ENCODE results near the gene AK5.

The AK5 gene

GRCh38 chr1:77585610-77586314, 303.9 kb downstream of the AK5 start:
- TF ChIP-seq EZH2phosphoT487 (IDR thresholded peaks at IDR 0.05; ENCODE audit: borderline replicate concordance) = no peak
- no peak for TF ChIP-seq CTCF (conservative IDR thresholded peaks at IDR 0.05; ENCODE audit: low read length)
- H3K9me3 ChIP-seq (ENCODE audit: insufficient read depth, low read depth, low read length) = no peaks in the 10 kb centered on the region
- H3K4me2 ChIP-seq (ENCODE audit: low read depth, low read length, poor library complexity, severe bottlenecking) = no peak overlapping the region
- H3K36me3 ChIP-seq (ENCODE audit: insufficient read depth, low read length) = peaks cover 19% of the 10 kb centered on the region; the same call in 1 of the 2 replicates
- no peak overlapping the region for H3K9ac ChIP-seq (ENCODE audit: low read depth, low read length, poor library complexity, severe bottlenecking)
- H3K4me3 ChIP-seq (ENCODE audit: low read length, poor library complexity, severe bottlenecking) = no peak overlapping the region
- H4K20me1 ChIP-seq (ENCODE audit: insufficient read depth, low read length, poor library complexity, severe bottlenecking) = no peaks in the 10 kb centered on the region
- H3K9me2 ChIP-seq (replicated peaks; ENCODE audit: low read depth, low read length) = no peaks in the 10 kb centered on the region
- H3K27me3 ChIP-seq (ENCODE audit: insufficient read depth, low read length, poor library complexity, severe bottlenecking) = no peaks in the 10 kb centered on the region
- no peaks in the 10 kb centered on the region for H3K4me1 ChIP-seq (ENCODE audit: insufficient read depth, low read length, poor library complexity, severe bottlenecking)
- no peaks in the 10 kb centered on the region for H3F3A ChIP-seq (ENCODE audit: low read depth)
- H2AFZ ChIP-seq (ENCODE audit: low read length) = no peak overlapping the region
- H3K79me2 ChIP-seq (ENCODE audit: insufficient read depth, low read length) = no peaks in the 10 kb centered on the region

GRCh38 chr1:77589231-77589630, 307.4 kb downstream of the AK5 start:
- H2AFZ ChIP-seq (ENCODE audit: low read length) = no peak overlapping the region
- no peak for TF ChIP-seq CTCF (conservative IDR thresholded peaks at IDR 0.05; ENCODE audit: low read length)
- H3K4me2 ChIP-seq (ENCODE audit: low read depth, low read length, poor library complexity, severe bottlenecking) = no peak overlapping the region
- no peak overlapping the region for H3K4me3 ChIP-seq (ENCODE audit: low read length, poor library complexity, severe bottlenecking)
- H3K9ac ChIP-seq (ENCODE audit: low read depth, low read length, poor library complexity, severe bottlenecking) = no peak overlapping the region
- no peaks in the 10 kb centered on the region for H3K36me3 ChIP-seq (ENCODE audit: insufficient read depth, low read length)
- peaks cover 7% of the 10 kb centered on the region; the same call in 1 of the 2 replicates for H3K79me2 ChIP-seq (ENCODE audit: insufficient read depth, low read length)
- H3K9me3 ChIP-seq (ENCODE audit: insufficient read depth, low read depth, low read length) = no peaks in the 10 kb centered on the region
- H3K4me1 ChIP-seq (ENCODE audit: insufficient read depth, low read length, poor library complexity, severe bottlenecking) = no peaks in the 10 kb centered on the region
- H3F3A ChIP-seq (ENCODE audit: low read depth) = no peaks in the 10 kb centered on the region
- no peaks in the 10 kb centered on the region for H4K20me1 ChIP-seq (ENCODE audit: insufficient read depth, low read length, poor library complexity, severe bottlenecking)
- no peaks in the 10 kb centered on the region for H3K27me3 ChIP-seq (ENCODE audit: insufficient read depth, low read length, poor library complexity, severe bottlenecking)
- H3K9me2 ChIP-seq (replicated peaks; ENCODE audit: low read depth, low read length) = no peaks in the 10 kb centered on the region

GRCh38 chr1:77590651-77591050, 308.8 kb downstream of the AK5 start:
- TF ChIP-seq CTCF (conservative IDR thresholded peaks at IDR 0.05; ENCODE audit: low read length) = no peak
- no peak for TF ChIP-seq EZH2phosphoT487 (IDR thresholded peaks at IDR 0.05; ENCODE audit: borderline replicate concordance)
- Histone ChIP-seq H3K9me3 (ENCODE audit: insufficient read depth, low read depth, low read length) (no peaks in the 10 kb centered on the region), H4K20me1 (ENCODE audit: insufficient read depth, low read length, poor library complexity, severe bottlenecking) (no peaks in the 10 kb centered on the region), H3K27me3 (ENCODE audit: insufficient read depth, low read length, poor library complexity, severe bottlenecking) (no peaks in the 10 kb centered on the region), H3K9me2 (replicated peaks; ENCODE audit: low read depth, low read length) (no peaks in the 10 kb centered on the region), H3K36me3 (ENCODE audit: insufficient read depth, low read length) (no peaks in the 10 kb centered on the region), H2AFZ (ENCODE audit: low read length) (no peak overlapping the region), H3K79me2 (ENCODE audit: insufficient read depth, low read length) (peaks cover 7% of the 10 kb centered on the region; the same call in 1 of the 2 replicates), H3K4me3 (ENCODE audit: low read length, poor library complexity, severe bottlenecking) (no peak overlapping the region), H3K4me2 (ENCODE audit: low read depth, low read length, poor library complexity, severe bottlenecking) (no peak overlapping the region), H3K9ac (ENCODE audit: low read depth, low read length, poor library complexity, severe bottlenecking) (no peak overlapping the region), H3F3A (ENCODE audit: low read depth) (no peaks in the 10 kb centered on the region), H3K4me1 (ENCODE audit: insufficient read depth, low read length, poor library complexity, severe bottlenecking) (no peaks in the 10 kb centered on the region)

Measured in Loucy (cell line).